ENCODE results near the gene RNF225. TPM values are rescaled to one million over a fixed set of nuclear protein-coding genes. Genes with fewer than 3 reads are reported as not detected.
A peak's percentile ranks its signal among the peaks of the same experiment; 100 is the strongest.

RNF225 gene
- total RNA-seq, 1 donor from 2014 or later = 0.98 TPM

- H3K4me1 ChIP-seq = no peaks in the 10 kb centered on the region
- no peak overlapping the region for H3K4me3 ChIP-seq
- H3K27me3 ChIP-seq = no peaks in the 10 kb centered on the region
- TF ChIP-seq POLR2A (IDR thresholded peaks at IDR 0.05) = no peak
- no peak for TF ChIP-seq CTCF (IDR thresholded peaks at IDR 0.05)
- no peak for TF ChIP-seq POLR2AphosphoS5 (IDR thresholded peaks at IDR 0.05; ENCODE audit: insufficient read depth in 1 of 2, low read depth in 1 of 2)
- H3K27ac ChIP-seq = no peak overlapping the region
- intact Hi-C loops (cut with DNase I) = no loop called here
- DNase-seq (ENCODE audit: extremely low spot score in 2 of 2) = no peak
- H3K36me3 ChIP-seq = peaks cover 0 to 33% of the 10 kb centered on the region in 2 donors
- H3K9me3 ChIP-seq = peaks cover 58% of the 10 kb centered on the region
These were observed 33.2 kb downstream of the RNF225 start for GRCh38 chr19:58428617-58429016.

DNA sequence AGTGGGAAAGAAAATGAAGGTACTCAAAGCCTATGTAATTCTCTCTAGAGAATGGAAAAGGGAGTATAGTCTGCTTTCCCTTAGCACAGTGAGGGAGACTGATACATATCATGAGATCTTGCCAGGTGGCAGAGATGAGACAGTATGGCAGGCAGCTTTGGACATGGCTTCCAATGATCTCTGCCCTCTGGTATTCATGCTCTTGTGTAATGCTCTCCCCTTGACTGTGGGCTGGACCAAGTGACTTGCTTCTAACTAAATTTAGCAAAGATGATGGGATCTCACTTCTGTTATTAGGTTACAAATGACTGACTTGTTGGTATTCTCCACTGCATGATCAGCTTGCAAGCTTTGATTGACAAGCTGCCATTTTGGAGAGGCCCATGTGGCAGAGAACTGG lies 34.3 kb downstream of the RNF225 start:
- Histone ChIP-seq H3K9me3 (peaks cover 69% of the 10 kb centered on the region), H3K27ac (no peak overlapping the region), H3K4me1 (no peaks in the 10 kb centered on the region), H3K4me3 (no peak overlapping the region), H3K27me3 (no peaks in the 10 kb centered on the region), H3K36me3 (peaks cover 7 to 44% of the 10 kb centered on the region in 2 donors)
- intact Hi-C loops (cut with DNase I) = no loop called here
- no peak for TF ChIP-seq CTCF (IDR thresholded peaks at IDR 0.05)
- TF ChIP-seq POLR2A (IDR thresholded peaks at IDR 0.05) = no peak
- TF ChIP-seq POLR2AphosphoS5 (IDR thresholded peaks at IDR 0.05; ENCODE audit: insufficient read depth in 1 of 2, low read depth in 1 of 2) = no peak
- DNase-seq (ENCODE audit: extremely low spot score in 2 of 2) = no peak

DNA sequence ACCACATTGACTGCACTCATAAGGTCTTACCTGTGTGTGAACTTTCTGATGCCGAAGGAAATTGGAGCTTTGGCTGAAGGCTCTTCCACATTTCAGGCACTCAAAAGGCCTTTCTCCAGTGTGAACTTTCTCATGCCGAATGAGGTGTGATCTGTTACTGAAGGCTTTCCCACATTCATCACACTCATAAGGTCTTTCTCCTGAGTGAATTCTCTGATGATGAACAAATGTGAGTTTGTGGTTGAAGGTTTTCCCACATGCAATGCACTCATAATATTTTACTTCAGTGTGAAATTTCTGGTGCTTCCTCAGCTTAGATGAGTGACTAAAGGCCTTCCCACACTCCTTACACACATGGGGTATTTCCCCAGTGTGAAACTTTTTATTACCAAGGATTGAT lies 38.8 kb downstream of the RNF225 start:
- H3K4me3 ChIP-seq = peak overlapping the region in 1 of 2 donors; percentile 12
- no peak overlapping the region for H3K27ac ChIP-seq
- intact Hi-C loops (cut with DNase I) = no loop called here
- no peak for DNase-seq (ENCODE audit: extremely low spot score in 2 of 2)
- TF ChIP-seq CTCF (IDR thresholded peaks at IDR 0.05) (no peak), POLR2AphosphoS5 (IDR thresholded peaks at IDR 0.05; ENCODE audit: insufficient read depth in 1 of 2, low read depth in 1 of 2) (no peak), POLR2A (IDR thresholded peaks at IDR 0.05) (no peak)
- H3K27me3 ChIP-seq = no peaks in the 10 kb centered on the region
- peaks cover 2% of the 10 kb centered on the region for H3K4me1 ChIP-seq
- peaks cover 96% of the 10 kb centered on the region for H3K9me3 ChIP-seq
- H3K36me3 ChIP-seq = peaks cover 12 to 78% of the 10 kb centered on the region in 2 donors

DNA sequence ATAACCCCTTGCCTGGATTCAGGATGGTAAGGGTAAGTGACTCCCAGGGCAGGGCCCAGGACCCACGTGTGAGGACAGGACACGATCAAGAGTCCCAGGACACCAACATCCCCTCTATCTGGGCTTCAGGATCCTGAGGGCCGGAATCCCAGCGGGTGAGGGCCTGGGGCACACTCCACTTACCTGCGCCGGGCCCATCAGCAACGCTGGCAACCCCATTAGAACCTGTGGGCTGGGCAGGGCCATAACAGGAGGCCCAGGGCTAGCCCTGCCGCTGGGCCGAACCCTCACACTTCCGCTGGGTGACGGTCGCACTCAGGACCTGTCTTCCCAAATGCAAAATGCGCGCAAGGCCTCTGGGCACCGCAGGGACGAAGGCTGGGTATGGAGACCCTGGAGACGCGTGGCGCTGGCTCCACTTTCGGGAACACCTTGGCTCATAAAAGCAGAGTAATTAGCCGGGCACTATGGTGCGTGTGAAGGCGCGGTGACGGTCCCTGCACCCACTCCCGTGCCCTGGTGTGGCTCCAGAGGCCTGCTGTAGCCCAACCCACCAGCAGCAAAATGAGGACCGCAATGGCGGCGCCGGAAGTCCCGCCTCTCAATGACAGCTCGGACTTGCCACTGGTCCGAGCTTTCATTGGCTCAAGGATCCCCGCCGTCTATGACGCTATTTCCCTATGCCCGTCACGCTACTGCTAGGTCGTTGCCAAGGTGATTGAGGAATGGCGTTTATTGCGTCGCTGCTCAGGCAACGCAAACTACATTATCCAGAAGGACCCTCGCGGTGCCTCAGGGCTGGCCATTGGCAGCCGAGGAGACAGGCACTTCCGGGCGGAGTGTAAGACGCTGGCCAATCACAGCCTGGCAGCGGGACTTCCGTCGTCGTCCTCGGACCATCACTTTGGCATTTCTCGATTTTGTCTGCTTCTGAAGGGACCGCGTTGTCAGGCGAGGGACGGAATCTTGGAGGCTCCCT lies 44.4 kb downstream of the RNF225 start, which contains the start of gene ZNF132:
Gene ZNF132, minus strand, starts transcription at position 578 of the 979 bp plus-strand sequence. Its CDS starts 332 bp downstream, at position 246.
- TF ChIP-seq CTCF (IDR thresholded peaks at IDR 0.05) = no peak
- peak in 1 of 2 donors; percentile 17 for TF ChIP-seq POLR2A (IDR thresholded peaks at IDR 0.05)
- TF ChIP-seq POLR2AphosphoS5 (IDR thresholded peaks at IDR 0.05; ENCODE audit: insufficient read depth in 1 of 2, low read depth in 1 of 2) = peak; percentile 85 to 97
- intact Hi-C loops (cut with DNase I) = no loop called here
- peaks cover 44% of the 10 kb centered on the region for H3K9me3 ChIP-seq

More for the DNA sequence above, 44.4 kb downstream of the RNF225 start, which contains the start of gene ZNF132:
- H3K27me3 ChIP-seq = no peaks in the 10 kb centered on the region
- peak within 1 kb of the TSS; percentile 67 for H3K27ac ChIP-seq
- H3K4me3 ChIP-seq = peak within 1 kb of the TSS; percentile 68 to 70
- peaks cover 18% of the 10 kb centered on the region for H3K4me1 ChIP-seq
- H3K36me3 ChIP-seq = peaks cover 4 to 34% of the 10 kb centered on the region in 2 donors
- peak in 1 of 2 donors; percentile 100 for DNase-seq (ENCODE audit: extremely low spot score in 2 of 2)
